GM23248 (cell line): ENCODE measurements around the gene C3AR1.

ENCODE experiments used
- EZH2 ChIP-seq: fragments of 200-600 bp; sonication (generic); IDR thresholded peaks from 2 replicates; pipeline ENCODE4 v1.6.1; 2018; ENCODE audit warnings: antibody characterized with exemption, mild to moderate bottlenecking; ENCODE audit not compliant: insufficient read depth, poor library complexity, severe bottlenecking
- EZH2phosphoT487 ChIP-seq: fragments of 200-600 bp; sonication (generic); IDR thresholded peaks from 2 replicates; pipeline ENCODE4 v1.6.1; 2018; ENCODE audit warnings: antibody characterized with exemption, moderate library complexity, mild to moderate bottlenecking, low read depth; ENCODE audit not compliant: insufficient read depth

DNA sequence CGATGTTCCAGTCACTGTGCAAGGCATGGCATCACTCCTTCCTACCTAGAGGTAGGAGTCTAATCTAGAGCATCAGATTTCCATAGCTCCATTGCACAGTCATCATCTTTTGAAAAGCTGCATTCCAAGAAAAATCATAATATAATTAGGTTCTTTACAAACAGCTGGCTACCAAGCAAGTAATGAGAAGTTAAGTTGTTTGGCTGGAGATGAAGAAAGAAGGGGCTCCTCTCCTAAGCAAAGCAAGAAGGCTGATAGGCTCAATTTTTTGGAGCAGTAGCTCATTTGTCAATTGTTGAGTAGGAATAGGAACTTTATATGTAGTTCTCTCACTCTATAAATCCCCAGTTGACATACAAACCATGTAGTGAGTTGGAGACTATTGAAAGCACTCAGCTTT, 25.4 kb downstream of the C3AR1 start:
- TF ChIP-seq EZH2 (no peak), EZH2phosphoT487 (no peak)
